HEK293 (cell line): ENCODE measurements around the gene VARS1.

Experiments
- CTCF ChIA-PET: fragments of 350-600 bp; formaldehyde crosslinking; extraction: SDS; loops from one replicate; lab custom pipeline; 2021; ENCODE audit warnings: antibody characterized with exemption; lab: Yijun Ruan, JAX
- POLR2A ChIA-PET: fragments of 300-600 bp; formaldehyde crosslinking; extraction: SDS; loops from one replicate; lab custom pipeline; 2020; ENCODE audit warnings: antibody characterized with exemption, inconsistent platforms; lab: Yijun Ruan, JAX
- H3K27ac ChIP-seq: fragments of 200-500 bp; sonication (Bioruptor generic); 2 replicates; pipeline ENCODE4 v1.5.1; 2014; ENCODE audit warnings: low read depth, low read length, control low read depth, inconsistent platforms; ENCODE audit errors: extremely low read depth
- H3K36me3 ChIP-seq, 2 experiments: fragments of 200-500 bp in 1 of 2; sonication (Bioruptor generic) in 1 of 2; 1 replicate in 1 of 2; 2 replicates in 1 of 2; pipeline ENCODE4 v1.5.1; 2014 to 2017; ENCODE audit warnings: inconsistent platforms in 2 of 2, low read length in 2 of 2; ENCODE audit not compliant: control insufficient read depth in 2 of 2, insufficient read depth in 1 of 2
- H3K4me1 ChIP-seq: fragments of 200-500 bp; sonication (Bioruptor generic); 2 replicates; pipeline ENCODE4 v1.5.1; 2014; ENCODE audit warnings: mild to moderate bottlenecking, low read length, inconsistent platforms; ENCODE audit not compliant: control insufficient read depth, insufficient read depth
- H3K4me3 ChIP-seq: 2 replicates; pipeline ENCODE4 v1.5.1; 2011; ENCODE audit warnings: low read depth, mild to moderate bottlenecking, control low read depth, low read length, moderate library complexity
- H3K9me3 ChIP-seq: fragments of 200-500 bp; sonication (Bioruptor generic); 2 replicates; pipeline ENCODE4 v1.5.1; 2014; ENCODE audit warnings: low read depth, low read length, inconsistent platforms; ENCODE audit not compliant: control insufficient read depth, insufficient read depth
- EGR2 ChIP-seq: fragments of 450-650 bp; formaldehyde crosslinking; IDR thresholded peaks from 2 replicates; pipeline ENCODE4 v1.5.1; 2016; ENCODE audit warnings: low read depth, missing biosample characterization, missing genetic modification characterization
- KLF1 ChIP-seq: fragments of 450-650 bp; formaldehyde crosslinking; IDR thresholded peaks from 2 replicates; pipeline ENCODE4 v1.5.1; 2016; ENCODE audit warnings: missing biosample characterization, missing genetic modification characterization
- KLF8 ChIP-seq: fragments of 450-650 bp; formaldehyde crosslinking; IDR thresholded peaks from 2 replicates; pipeline ENCODE4 v1.5.1; 2016; ENCODE audit warnings: missing biosample characterization, missing genetic modification characterization
- MZF1 ChIP-seq: fragments of 450-650 bp; formaldehyde crosslinking; IDR thresholded peaks from 2 replicates; pipeline ENCODE4 v1.5.1; 2017; ENCODE audit warnings: missing biosample characterization, missing genetic modification characterization, borderline replicate concordance
- REPIN1 ChIP-seq: fragments of 450-650 bp; formaldehyde crosslinking; IDR thresholded peaks from 2 replicates; pipeline ENCODE4 v1.5.1; 2017; ENCODE audit warnings: missing biosample characterization, missing genetic modification characterization, low read depth
- SP7 ChIP-seq: fragments of 450-650 bp; formaldehyde crosslinking; IDR thresholded peaks from 2 replicates; pipeline ENCODE4 v1.5.1; 2016; ENCODE audit warnings: missing biosample characterization, missing genetic modification characterization
- ZFHX2 ChIP-seq: fragments of 450-650 bp; formaldehyde crosslinking; conservative IDR thresholded peaks from 2 replicates; pipeline ENCODE4 v1.5.1; 2016; ENCODE audit warnings: missing biosample characterization, missing genetic modification characterization
- ZNF10 ChIP-seq: fragments of 450-650 bp; formaldehyde crosslinking; IDR thresholded peaks from 2 replicates; pipeline ENCODE4 v1.5.1; 2017; ENCODE audit warnings: missing biosample characterization, missing genetic modification characterization
- ZNF112 ChIP-seq: fragments of 450-650 bp; formaldehyde crosslinking; IDR thresholded peaks from 2 replicates; pipeline ENCODE4 v1.5.0; 2017; ENCODE audit warnings: missing biosample characterization, missing genetic modification characterization
- ZNF157 ChIP-seq: fragments of 450-650 bp; formaldehyde crosslinking; IDR thresholded peaks from 2 replicates; pipeline ENCODE4 v1.5.1; 2016; ENCODE audit warnings: missing biosample characterization, missing genetic modification characterization
- ZNF16 ChIP-seq: fragments of 450-650 bp; formaldehyde crosslinking; IDR thresholded peaks from 2 replicates; pipeline ENCODE4 v1.5.1; 2016; ENCODE audit warnings: low read depth, missing biosample characterization, missing genetic modification characterization
- ZNF341 ChIP-seq: fragments of 450-650 bp; formaldehyde crosslinking; IDR thresholded peaks from 2 replicates; pipeline ENCODE4; 2016; ENCODE audit warnings: low read depth, missing biosample characterization, missing genetic modification characterization
- ZNF561 ChIP-seq: fragments of 450-650 bp; IDR thresholded peaks from 2 replicates; pipeline ENCODE4 v1.5.1; 2018; ENCODE audit warnings: missing biosample characterization, missing genetic modification characterization, borderline replicate concordance
- ZNF660 ChIP-seq: fragments of 450-650 bp; IDR thresholded peaks from 2 replicates; pipeline ENCODE4 v1.5.1; 2018; ENCODE audit warnings: missing biosample characterization, mild to moderate bottlenecking, missing genetic modification characterization
- ZNF670 ChIP-seq: fragments of 450-650 bp; formaldehyde crosslinking; IDR thresholded peaks from 2 replicates; pipeline ENCODE4 v1.5.1; 2016; ENCODE audit warnings: missing biosample characterization, missing genetic modification characterization, low read depth
- ZNF768 ChIP-seq: fragments of 450-650 bp; formaldehyde crosslinking; IDR thresholded peaks from 2 replicates; pipeline ENCODE4 v1.5.1; 2018; ENCODE audit warnings: missing biosample characterization, mild to moderate bottlenecking, missing genetic modification characterization
- ZNF776 ChIP-seq: fragments of 450-650 bp; formaldehyde crosslinking; IDR thresholded peaks from 2 replicates; pipeline ENCODE4 v1.5.0; 2017; ENCODE audit warnings: missing biosample characterization, missing genetic modification characterization, borderline replicate concordance
- TF ChIP-seq, protein P1 (sequence below): fragments of 450-650 bp; formaldehyde crosslinking; IDR thresholded peaks from 2 replicates; pipeline ENCODE4 v1.5.1; 2016; ENCODE audit warnings: missing biosample characterization, missing genetic modification characterization
- TF ChIP-seq, protein P2 (sequence below): fragments of 450-650 bp; formaldehyde crosslinking; IDR thresholded peaks from 2 replicates; pipeline ENCODE4 v1.5.1; 2017; ENCODE audit warnings: missing biosample characterization, missing genetic modification characterization
- TF ChIP-seq, protein P3 (sequence below): fragments of 450-650 bp; formaldehyde crosslinking; IDR thresholded peaks from 2 replicates; pipeline ENCODE4 v1.5.1; 2017; ENCODE audit warnings: missing biosample characterization, missing genetic modification characterization
- TF ChIP-seq, protein P4 (sequence below): fragments of 450-650 bp; formaldehyde crosslinking; IDR thresholded peaks from 2 replicates; pipeline ENCODE4 v1.5.1; 2016; ENCODE audit warnings: missing biosample characterization, missing genetic modification characterization
- TF ChIP-seq, protein P5 (sequence below): fragments of 450-650 bp; formaldehyde crosslinking; IDR thresholded peaks from 2 replicates; pipeline ENCODE4 v1.5.1; 2016; ENCODE audit warnings: missing biosample characterization, missing genetic modification characterization

Gene VARS1

DNA sequence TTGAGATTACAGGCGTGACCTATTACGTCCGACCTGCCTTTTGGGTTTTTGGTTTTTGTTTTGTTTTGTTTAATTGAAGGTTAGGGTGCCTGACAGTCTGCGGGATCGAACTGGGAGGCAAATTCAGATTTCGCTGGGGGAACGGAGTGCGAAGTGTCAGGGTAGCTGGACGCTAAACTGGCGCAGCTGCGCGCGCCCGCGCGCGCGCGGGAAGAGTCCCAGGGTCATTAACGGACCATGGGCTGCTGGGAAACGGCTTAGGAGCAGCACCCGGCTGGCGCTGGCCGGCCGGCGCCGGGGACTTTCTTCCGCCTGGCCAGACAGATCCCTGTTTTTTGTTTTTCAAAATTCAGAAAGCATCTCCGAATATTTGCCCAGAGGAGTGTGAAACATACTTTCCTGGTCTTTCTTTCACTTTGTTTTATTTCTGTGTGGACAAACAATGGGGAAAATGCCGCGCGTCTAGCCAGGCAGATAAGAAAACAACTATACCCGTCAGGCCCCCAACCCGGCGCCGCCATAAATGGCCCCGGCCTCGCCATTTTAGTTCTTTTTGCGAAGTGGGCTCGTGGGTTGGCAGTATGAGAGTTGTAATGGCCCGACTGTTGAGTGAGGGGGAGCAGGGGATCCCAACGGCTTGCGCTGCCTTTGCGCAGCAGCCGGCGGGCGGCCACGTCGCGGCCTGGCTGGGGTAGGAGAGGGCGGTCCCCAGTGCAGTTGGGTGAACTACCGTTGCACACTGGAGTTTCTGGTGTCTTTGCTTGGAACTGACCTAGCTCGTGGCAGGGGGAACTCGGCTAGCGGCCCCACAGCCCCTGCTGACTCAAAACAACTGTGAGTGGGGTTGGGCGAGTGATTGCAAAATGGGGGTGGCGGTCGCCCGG lies 39.1 kb upstream of the VARS1 start (continued):
- TF ChIP-seq, protein P1, sequence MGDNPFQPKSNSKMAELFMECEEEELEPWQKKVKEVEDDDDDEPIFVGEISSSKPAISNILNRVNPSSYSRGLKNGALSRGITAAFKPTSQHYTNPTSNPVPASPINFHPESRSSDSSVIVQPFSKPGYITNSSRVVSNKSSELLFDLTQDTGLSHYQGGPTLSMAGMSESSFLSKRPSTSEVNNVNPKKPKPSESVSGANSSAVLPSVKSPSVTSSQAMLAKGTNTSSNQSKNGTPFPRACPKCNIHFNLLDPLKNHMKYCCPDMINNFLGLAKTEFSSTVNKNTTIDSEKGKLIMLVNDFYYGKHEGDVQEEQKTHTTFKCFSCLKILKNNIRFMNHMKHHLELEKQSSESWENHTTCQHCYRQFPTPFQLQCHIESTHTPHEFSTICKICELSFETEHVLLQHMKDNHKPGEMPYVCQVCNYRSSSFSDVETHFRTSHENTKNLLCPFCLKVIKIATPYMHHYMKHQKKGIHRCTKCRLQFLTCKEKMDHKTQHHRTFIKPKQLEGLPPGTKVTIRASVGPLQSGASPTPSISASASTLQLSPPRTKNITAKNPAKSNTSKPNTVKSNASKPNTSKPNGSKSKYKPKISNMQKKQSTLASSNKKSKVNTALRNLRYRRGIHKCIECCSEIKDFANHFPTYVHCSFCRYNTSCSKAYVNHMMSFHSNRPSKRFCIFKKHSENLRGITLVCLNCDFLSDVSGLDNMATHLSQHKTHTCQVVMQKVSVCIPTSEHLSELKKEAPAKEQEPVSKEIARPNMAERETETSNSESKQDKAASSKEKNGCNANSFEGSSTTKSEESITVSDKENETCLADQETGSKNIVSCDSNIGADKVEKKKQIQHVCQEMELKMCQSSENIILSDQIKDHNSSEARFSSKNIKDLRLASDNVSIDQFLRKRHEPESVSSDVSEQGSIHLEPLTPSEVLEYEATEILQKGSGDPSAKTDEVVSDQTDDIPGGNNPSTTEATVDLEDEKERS (tag by site-specific recombination) = no peak; the same call in 1 of the 2 replicates
- TF ChIP-seq ZNF660 (tag by site-specific recombination) (peak; percentile 77), ZNF341 (tag by site-specific recombination) (no peak), ZNF157 (no peak), ZNF776 (tag by site-specific recombination) (no peak), SP7 (tag by site-specific recombination) (peak; percentile 97), ZNF112 (no peak), ZNF16 (no peak), ZNF670 (no peak), ZNF10 (tag by site-specific recombination) (no peak), EGR2 (tag by site-specific recombination) (0 out of 2 replicates have a peak, but pooled peaks have one; percentile 32), ZFHX2 (tag by site-specific recombination) (peak; percentile 51), ZNF768 (tag by site-specific recombination) (no peak; the same call in 1 of the 2 replicates)
- TF ChIP-seq, protein P2, sequence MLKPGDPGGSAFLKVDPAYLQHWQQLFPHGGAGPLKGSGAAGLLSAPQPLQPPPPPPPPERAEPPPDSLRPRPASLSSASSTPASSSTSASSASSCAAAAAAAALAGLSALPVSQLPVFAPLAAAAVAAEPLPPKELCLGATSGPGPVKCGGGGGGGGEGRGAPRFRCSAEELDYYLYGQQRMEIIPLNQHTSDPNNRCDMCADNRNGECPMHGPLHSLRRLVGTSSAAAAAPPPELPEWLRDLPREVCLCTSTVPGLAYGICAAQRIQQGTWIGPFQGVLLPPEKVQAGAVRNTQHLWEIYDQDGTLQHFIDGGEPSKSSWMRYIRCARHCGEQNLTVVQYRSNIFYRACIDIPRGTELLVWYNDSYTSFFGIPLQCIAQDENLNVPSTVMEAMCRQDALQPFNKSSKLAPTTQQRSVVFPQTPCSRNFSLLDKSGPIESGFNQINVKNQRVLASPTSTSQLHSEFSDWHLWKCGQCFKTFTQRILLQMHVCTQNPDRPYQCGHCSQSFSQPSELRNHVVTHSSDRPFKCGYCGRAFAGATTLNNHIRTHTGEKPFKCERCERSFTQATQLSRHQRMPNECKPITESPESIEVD = no peak; the same call in 1 of the 2 replicates
- TF ChIP-seq, protein P3, sequence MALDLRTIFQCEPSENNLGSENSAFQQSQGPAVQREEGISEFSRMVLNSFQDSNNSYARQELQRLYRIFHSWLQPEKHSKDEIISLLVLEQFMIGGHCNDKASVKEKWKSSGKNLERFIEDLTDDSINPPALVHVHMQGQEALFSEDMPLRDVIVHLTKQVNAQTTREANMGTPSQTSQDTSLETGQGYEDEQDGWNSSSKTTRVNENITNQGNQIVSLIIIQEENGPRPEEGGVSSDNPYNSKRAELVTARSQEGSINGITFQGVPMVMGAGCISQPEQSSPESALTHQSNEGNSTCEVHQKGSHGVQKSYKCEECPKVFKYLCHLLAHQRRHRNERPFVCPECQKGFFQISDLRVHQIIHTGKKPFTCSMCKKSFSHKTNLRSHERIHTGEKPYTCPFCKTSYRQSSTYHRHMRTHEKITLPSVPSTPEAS (tag by site-specific recombination) = 0 out of 2 replicates have a peak, but pooled peaks have one; percentile 8

DNA sequence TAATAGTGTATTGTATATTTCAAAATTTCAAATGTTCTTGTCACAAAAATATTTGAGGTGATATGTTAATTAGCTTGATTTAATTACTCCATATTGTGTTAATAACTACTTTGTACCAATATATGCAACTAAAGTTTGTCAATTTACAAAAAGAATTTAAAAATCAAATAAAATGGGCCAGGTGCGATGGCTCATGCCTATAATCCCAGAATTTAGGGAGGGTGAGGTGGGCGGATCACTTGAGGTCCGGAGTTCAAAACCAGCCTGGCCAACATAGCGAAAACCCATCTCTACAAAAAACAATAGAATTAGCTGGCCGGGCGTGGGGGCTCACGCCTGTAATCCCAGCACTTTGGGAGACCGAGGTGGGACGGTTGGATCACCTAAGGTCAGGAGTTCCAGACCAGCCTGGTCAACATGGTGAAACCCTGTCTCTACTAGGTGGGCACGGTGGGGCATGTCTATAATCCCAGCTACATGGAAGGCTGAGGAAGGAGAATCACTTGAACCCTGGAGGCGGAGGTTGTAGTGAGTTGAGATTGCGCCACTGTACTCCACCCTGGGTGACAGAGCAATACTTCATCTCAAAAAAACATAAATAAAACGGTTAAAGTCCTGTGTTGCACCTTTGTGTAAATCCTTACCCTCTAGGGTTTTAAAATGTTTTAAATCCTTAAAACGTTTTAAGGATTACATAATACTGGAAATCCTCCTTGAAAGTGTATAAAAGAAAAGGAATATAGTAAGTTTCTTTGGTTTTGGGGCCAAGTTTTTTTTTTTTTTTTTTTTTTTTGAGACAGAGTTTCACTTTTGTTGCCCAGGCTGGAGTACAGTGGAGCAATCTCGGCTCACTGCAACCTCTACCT lies 36.0 kb upstream of the VARS1 start:
- peak overlapping the region; percentile 36; the same call in 1 of the 2 replicates for H3K27ac ChIP-seq
- peak overlapping the region; percentile 64 for H3K4me3 ChIP-seq
- TF ChIP-seq KLF1 (tag by site-specific recombination) (peak; percentile 29; the same call in 1 of the 2 replicates), ZNF561 (peak; percentile 39; the same call in 1 of the 2 replicates), REPIN1 (tag by site-specific recombination) (no peak), ZFHX2 (tag by site-specific recombination) (peak; percentile 62), MZF1 (tag by site-specific recombination) (peak; percentile 2; the same call in 1 of the 2 replicates), KLF8 (tag by site-specific recombination) (peak; percentile 20)
- TF ChIP-seq, protein P4, sequence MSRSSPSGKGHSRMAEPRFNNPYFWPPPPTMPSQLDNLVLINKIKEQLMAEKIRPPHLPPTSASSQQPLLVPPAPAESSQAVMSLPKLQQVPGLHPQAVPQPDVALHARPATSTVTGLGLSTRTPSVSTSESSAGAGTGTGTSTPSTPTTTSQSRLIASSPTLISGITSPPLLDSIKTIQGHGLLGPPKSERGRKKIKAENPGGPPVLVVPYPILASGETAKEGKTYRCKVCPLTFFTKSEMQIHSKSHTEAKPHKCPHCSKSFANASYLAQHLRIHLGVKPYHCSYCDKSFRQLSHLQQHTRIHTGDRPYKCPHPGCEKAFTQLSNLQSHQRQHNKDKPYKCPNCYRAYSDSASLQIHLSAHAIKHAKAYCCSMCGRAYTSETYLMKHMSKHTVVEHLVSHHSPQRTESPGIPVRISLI (tag by site-specific recombination) = peak; percentile 97
- TF ChIP-seq, protein P5, sequence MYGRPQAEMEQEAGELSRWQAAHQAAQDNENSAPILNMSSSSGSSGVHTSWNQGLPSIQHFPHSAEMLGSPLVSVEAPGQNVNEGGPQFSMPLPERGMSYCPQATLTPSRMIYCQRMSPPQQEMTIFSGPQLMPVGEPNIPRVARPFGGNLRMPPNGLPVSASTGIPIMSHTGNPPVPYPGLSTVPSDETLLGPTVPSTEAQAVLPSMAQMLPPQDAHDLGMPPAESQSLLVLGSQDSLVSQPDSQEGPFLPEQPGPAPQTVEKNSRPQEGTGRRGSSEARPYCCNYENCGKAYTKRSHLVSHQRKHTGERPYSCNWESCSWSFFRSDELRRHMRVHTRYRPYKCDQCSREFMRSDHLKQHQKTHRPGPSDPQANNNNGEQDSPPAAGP (tag by site-specific recombination) = peak; percentile 58; the same call in 1 of the 2 replicates

More for the DNA sequence above, 36.0 kb upstream of the VARS1 start:
- H3K4me1 ChIP-seq = peaks cover 3% of the 10 kb centered on the region
- peaks cover 6 to 32% of the 10 kb centered on the region in 2 experiments; a peak in 2 of 3 replicates for H3K36me3 ChIP-seq
- H3K9me3 ChIP-seq = no peaks in the 10 kb centered on the region
- ChIA-PET POLR2A (interaction anchor here (0.6 to 8.1 kb wide), 19 partner anchors 9 to 297 kb away, joined by 3 to 93 read pairs (median 8); partner anchors contain the start of genes ATF6B, CLIC1, DDX39B and GPANK1), CTCF (interaction anchor here (0.6 to 4.4 kb wide), 17 partner anchors 13 to 1242 kb away, joined by 3 to 18 read pairs (median 5); partner anchors contain the start of genes EHMT2, HLA-DPA1, LSM2 and VARS1)
